Neural progenitor cell (in vitro differentiated cells): ENCODE results near the gene SPSB3. TPM values are rescaled to one million over a fixed set of nuclear protein-coding genes. Genes with fewer than 3 reads are reported as not detected.

Experiments
- DNase-seq: peaks from one replicate; pipeline ENCODE4 v3.0.0-alpha.2; 2016; ENCODE audit warnings: low spot score
- H2AFZ ChIP-seq: fragments of 200-600 bp; sonication (generic); replicated peaks from 2 replicates; pipeline ENCODE4 v1.6.1; 2016; ENCODE audit warnings: antibody characterized with exemption
- H3F3A ChIP-seq: fragments of 200-600 bp; sonication (generic); 2 replicates; pipeline ENCODE4 v1.6.1; 2016; ENCODE audit warnings: antibody characterized with exemption, low read depth
- H3K27ac ChIP-seq: fragments of 200-600 bp; sonication (generic); 2 replicates; pipeline ENCODE4 v1.5.1; 2016; ENCODE audit warnings: mild to moderate bottlenecking
- H3K27me3 ChIP-seq: fragments of 200-600 bp; sonication (generic); 2 replicates; pipeline ENCODE4 v1.6.1; 2016; ENCODE audit warnings: mild to moderate bottlenecking, moderate library complexity
- H3K36me3 ChIP-seq: fragments of 200-600 bp; sonication (generic); 2 replicates; pipeline ENCODE4 v1.5.1; 2016
- H3K4me1 ChIP-seq: fragments of 200-600 bp; sonication (generic); 2 replicates; pipeline ENCODE4 v1.6.1; 2016; ENCODE audit warnings: mixed run types
- H3K4me2 ChIP-seq: fragments of 200-600 bp; sonication (generic); 2 replicates; pipeline ENCODE4 v1.6.1; 2016
- H3K4me3 ChIP-seq: fragments of 200-600 bp; sonication (generic); 2 replicates; pipeline ENCODE4 v1.5.1; 2016
- H3K79me2 ChIP-seq: fragments of 200-600 bp; sonication (generic); 2 replicates; pipeline ENCODE4 v1.6.1; 2016; ENCODE audit warnings: low read depth
- H3K9ac ChIP-seq: fragments of 200-600 bp; sonication (generic); 2 replicates; pipeline ENCODE4 v1.6.1; 2016
- H3K9me3 ChIP-seq: fragments of 200-600 bp; sonication (generic); 2 replicates; pipeline ENCODE4 v1.5.1; 2016; ENCODE audit warnings: low read depth
- H4K20me1 ChIP-seq: fragments of 200-600 bp; sonication (generic); 2 replicates; pipeline ENCODE4 v1.6.1; 2016; ENCODE audit warnings: low read depth
- H3K27ac Mint-ChIP-seq: 3 replicates; pipeline ENCODE4 v1.8.0; 2021; ENCODE audit warnings: mixed read lengths
- H3K27me3 Mint-ChIP-seq: 2 replicates; pipeline ENCODE4 v1.8.0; 2022; ENCODE audit warnings: low read depth, mild to moderate bottlenecking, inconsistent platforms, moderate library complexity, mixed read lengths; ENCODE audit not compliant: insufficient read depth
- H3K36me3 Mint-ChIP-seq: 3 replicates; pipeline ENCODE4 v1.8.0; 2021; ENCODE audit warnings: mixed read lengths
- H3K4me1 Mint-ChIP-seq: 3 replicates; pipeline ENCODE4 v1.8.0; 2021; ENCODE audit warnings: mixed read lengths
- H3K4me3 Mint-ChIP-seq: 3 replicates; pipeline ENCODE4 v1.8.0; 2021; ENCODE audit warnings: mild to moderate bottlenecking, moderate library complexity, mixed read lengths
- H3K9me3 Mint-ChIP-seq: 3 replicates; pipeline ENCODE4 v1.8.0; 2020; ENCODE audit warnings: mixed read lengths
- EZH2 ChIP-seq: fragments of 200-600 bp; sonication (generic); IDR thresholded peaks from 2 replicates; pipeline ENCODE4 v1.6.1; 2017; ENCODE audit warnings: antibody characterized with exemption, mild to moderate bottlenecking, moderate library complexity
- EZH2phosphoT487 ChIP-seq: fragments of 200-600 bp; sonication (generic); IDR thresholded peaks from 2 replicates; pipeline ENCODE4 v1.6.1; 2017; ENCODE audit warnings: antibody characterized with exemption
- total RNA-seq: library from RNA; depleted of rRNA; stranded (reverse); fragments of >200 nt; gene quantifications from 2 replicates; pipeline ENCODE4 v1.2.3, GENCODE V29; 2015; ENCODE audit warnings: low replicate concordance
- TF ChIP-seq, protein P1 (sequence below): fragments of 200-600 bp; sonication (generic); IDR thresholded peaks from 2 replicates; pipeline ENCODE4 v1.5.1; 2017; ENCODE audit warnings: antibody characterized with exemption, mild to moderate bottlenecking

Gene SPSB3
- total RNA-seq, 1 donor from 2014 or later, result 18.7 TPM

DNA sequence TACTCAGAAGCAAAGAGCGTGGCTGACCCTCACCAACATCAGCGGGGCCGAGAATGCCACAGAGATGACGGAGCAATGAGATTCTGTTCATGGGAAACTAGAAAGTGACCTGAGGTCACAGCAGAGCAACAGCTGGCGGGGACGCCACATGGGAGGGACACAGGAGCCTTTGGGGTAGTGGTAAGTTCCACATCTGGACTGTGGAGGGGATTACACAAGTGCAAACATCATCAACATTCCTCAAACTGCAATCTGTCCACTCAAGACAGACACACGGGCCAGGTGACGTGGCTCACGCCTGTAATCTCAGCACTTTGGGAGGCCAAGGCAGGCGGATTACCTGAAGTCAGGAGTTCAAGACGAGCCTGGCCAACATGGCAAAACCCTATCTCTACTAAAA lies 33.1 kb upstream of the SPSB3 start:
- Mint-ChIP-seq H3K9me3 (no peaks in the 10 kb centered on the region), H3K36me3 (peaks cover 9% of the 10 kb centered on the region), H3K27me3 (no peaks in the 10 kb centered on the region), H3K4me1 (no peaks in the 10 kb centered on the region), H3K4me3 (no peak overlapping the region), H3K27ac (no peak overlapping the region)
- H3K4me2 ChIP-seq, result no peak overlapping the region
- TF ChIP-seq, protein P1, sequence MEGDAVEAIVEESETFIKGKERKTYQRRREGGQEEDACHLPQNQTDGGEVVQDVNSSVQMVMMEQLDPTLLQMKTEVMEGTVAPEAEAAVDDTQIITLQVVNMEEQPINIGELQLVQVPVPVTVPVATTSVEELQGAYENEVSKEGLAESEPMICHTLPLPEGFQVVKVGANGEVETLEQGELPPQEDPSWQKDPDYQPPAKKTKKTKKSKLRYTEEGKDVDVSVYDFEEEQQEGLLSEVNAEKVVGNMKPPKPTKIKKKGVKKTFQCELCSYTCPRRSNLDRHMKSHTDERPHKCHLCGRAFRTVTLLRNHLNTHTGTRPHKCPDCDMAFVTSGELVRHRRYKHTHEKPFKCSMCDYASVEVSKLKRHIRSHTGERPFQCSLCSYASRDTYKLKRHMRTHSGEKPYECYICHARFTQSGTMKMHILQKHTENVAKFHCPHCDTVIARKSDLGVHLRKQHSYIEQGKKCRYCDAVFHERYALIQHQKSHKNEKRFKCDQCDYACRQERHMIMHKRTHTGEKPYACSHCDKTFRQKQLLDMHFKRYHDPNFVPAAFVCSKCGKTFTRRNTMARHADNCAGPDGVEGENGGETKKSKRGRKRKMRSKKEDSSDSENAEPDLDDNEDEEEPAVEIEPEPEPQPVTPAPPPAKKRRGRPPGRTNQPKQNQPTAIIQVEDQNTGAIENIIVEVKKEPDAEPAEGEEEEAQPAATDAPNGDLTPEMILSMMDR, result no peak
- TF ChIP-seq EZH2 (no peak), EZH2phosphoT487 (no peak)
- no peaks in the 10 kb centered on the region for H3K36me3 ChIP-seq
- H3K27me3 ChIP-seq, result no peaks in the 10 kb centered on the region
- H4K20me1 ChIP-seq, result no peaks in the 10 kb centered on the region
- no peak overlapping the region for H2AFZ ChIP-seq
- peaks cover 5% of the 10 kb centered on the region for H3F3A ChIP-seq
- H3K4me1 ChIP-seq, result no peaks in the 10 kb centered on the region
- no peaks in the 10 kb centered on the region for H3K9me3 ChIP-seq
- H3K79me2 ChIP-seq, result no peaks in the 10 kb centered on the region
- DNase-seq, result no peak
- H3K4me3 ChIP-seq, result no peak overlapping the region
- H3K9ac ChIP-seq, result no peak overlapping the region
- no peak overlapping the region for H3K27ac ChIP-seq

- peak; percentile 69 for DNase-seq
- Histone ChIP-seq H3K4me1 (no peaks in the 10 kb centered on the region), H3K9ac (no peak overlapping the region), H4K20me1 (no peaks in the 10 kb centered on the region), H3K4me3 (no peak overlapping the region), H3K27me3 (no peaks in the 10 kb centered on the region), H3K36me3 (no peaks in the 10 kb centered on the region), H3K4me2 (no peak overlapping the region), H3K27ac (no peak overlapping the region), H3F3A (peaks cover 5% of the 10 kb centered on the region), H3K79me2 (no peaks in the 10 kb centered on the region), H3K9me3 (no peaks in the 10 kb centered on the region), H2AFZ (no peak overlapping the region)
- Mint-ChIP-seq H3K4me3 (no peak overlapping the region), H3K9me3 (no peaks in the 10 kb centered on the region), H3K27ac (no peak overlapping the region), H3K27me3 (no peaks in the 10 kb centered on the region), H3K4me1 (no peaks in the 10 kb centered on the region), H3K36me3 (peaks cover 9% of the 10 kb centered on the region)
- TF ChIP-seq, protein P1, result peak; percentile 59
- TF ChIP-seq EZH2 (no peak), EZH2phosphoT487 (no peak)
Observed at GRCh38 chr16:1812732-1813163, 30.4 kb upstream of the SPSB3 start.

- Histone ChIP-seq H3K36me3 (no peaks in the 10 kb centered on the region), H2AFZ (no peak overlapping the region), H3K4me1 (no peaks in the 10 kb centered on the region), H4K20me1 (no peaks in the 10 kb centered on the region), H3K9me3 (no peaks in the 10 kb centered on the region), H3K79me2 (no peaks in the 10 kb centered on the region), H3K27me3 (no peaks in the 10 kb centered on the region), H3K27ac (no peak overlapping the region), H3F3A (peaks cover 5% of the 10 kb centered on the region), H3K4me2 (no peak overlapping the region), H3K4me3 (no peak overlapping the region), H3K9ac (no peak overlapping the region)
- H3K27ac Mint-ChIP-seq, result no peak overlapping the region
- DNase-seq, result no peak
- H3K9me3 Mint-ChIP-seq, result no peaks in the 10 kb centered on the region
- peaks cover 17% of the 10 kb centered on the region for H3K36me3 Mint-ChIP-seq
- no peak overlapping the region for H3K4me3 Mint-ChIP-seq
- no peaks in the 10 kb centered on the region for H3K27me3 Mint-ChIP-seq
- H3K4me1 Mint-ChIP-seq, result no peaks in the 10 kb centered on the region
- TF ChIP-seq EZH2 (no peak), EZH2phosphoT487 (no peak)
- TF ChIP-seq, protein P1, result no peak
Observed at GRCh38 chr16:1810536-1810935, 28.2 kb upstream of the SPSB3 start.
